ENCODE results near the gene BMAL1.

BMAL1 gene

DNA sequence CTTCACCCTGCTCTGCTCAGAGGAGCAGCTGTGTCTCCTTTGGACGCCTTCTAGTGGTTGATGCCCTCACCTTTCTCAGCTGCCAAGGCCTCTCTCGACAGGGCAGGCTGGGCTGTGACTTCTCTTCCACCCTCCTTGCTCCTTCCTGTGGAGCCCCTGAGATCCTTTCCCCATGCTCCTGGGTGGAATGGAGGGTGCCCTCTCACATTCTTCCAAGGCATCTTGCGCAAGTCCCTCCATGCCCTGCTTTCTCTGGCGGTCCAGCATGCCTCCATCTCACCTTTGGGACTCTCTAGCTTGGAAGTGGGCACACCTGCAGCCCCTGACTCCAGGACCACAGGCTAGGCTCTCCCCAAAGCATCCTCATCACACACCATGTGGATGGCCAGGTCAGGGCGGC, 68.9 kb downstream of the BMAL1 start:
- DNase-seq = no peak

DNA sequence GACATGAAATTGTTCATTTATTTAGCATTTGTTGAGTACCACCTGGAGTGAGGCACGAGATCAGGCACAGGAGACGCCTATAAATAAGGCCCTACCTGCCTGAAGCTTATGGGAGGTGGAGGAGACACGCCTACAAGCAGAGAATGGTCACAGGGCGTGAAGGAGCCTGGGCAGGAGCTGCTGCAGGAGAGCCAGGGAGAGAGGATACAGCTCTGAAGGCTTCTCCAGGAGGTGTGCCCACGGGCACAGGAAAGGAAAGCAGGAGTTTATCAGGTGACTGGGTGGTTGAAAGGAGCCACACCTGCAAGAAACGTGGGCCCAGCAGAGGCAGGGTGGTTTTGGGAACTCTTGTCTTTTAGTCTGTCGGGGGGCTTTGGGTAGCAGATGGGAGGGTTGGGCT, 70.3 kb downstream of the BMAL1 start:
- DNase-seq = no peak

DNA sequence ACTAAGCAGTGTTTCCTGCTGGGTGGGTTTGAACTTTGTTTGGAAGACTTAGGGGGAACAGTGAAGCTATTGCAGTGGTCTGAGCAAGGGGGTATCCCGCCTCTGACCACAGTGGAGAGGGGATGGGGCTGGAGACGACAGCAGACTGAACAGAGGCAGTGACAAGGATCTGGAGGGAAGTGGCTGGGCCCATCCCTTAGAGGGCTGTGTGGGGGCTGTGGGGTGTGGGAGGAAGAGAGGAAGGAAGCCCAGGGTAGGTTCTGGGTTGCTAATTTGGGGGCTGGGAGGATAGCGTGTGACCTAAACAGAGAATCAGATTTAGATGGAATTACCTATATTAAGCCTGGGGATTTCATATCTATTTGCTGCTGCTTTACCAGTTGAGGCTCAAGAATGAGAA, 70.7 kb downstream of the BMAL1 start:
- no peak for DNase-seq

DNA sequence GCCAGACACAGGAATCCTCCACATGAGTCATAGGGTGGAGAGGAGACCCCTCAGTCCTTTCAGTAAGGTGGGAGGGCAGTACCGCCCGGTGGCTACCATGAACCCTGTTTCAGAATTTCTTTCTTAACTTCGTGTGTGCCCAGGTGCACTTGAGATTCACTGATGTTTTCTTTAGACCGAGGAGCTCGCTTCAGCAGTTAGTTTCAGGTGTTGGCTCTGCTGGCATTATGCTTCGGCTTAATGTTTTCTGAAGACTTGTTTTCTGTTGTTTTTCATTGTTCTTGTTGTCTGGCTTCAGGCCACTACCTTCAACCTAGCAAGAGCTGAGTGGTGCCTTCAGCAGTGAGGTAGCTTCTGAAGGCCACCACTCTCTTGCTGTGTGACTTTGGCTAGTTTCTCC, 71.5 kb downstream of the BMAL1 start:
- no peak for DNase-seq

DNA sequence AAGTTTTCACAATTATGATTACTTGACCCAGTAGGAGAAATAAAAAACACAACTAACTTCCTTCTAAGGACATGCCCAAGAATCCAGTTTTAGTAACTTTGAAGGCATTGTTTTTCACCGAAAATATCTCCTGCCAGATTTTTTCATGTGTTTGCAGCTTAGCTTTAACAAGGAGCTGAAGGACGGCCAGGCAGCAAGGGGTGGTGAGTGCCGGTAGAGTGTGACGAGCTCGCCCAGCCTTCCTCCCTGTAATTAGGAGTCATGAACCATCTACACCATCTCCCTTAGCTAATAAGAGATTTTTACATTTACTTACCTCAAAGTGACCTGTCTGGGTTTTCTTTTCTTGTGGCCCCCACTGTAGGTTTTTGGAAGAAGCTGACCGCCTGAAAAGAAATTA, 72.0 kb downstream of the BMAL1 start:
- no peak for DNase-seq

DNA sequence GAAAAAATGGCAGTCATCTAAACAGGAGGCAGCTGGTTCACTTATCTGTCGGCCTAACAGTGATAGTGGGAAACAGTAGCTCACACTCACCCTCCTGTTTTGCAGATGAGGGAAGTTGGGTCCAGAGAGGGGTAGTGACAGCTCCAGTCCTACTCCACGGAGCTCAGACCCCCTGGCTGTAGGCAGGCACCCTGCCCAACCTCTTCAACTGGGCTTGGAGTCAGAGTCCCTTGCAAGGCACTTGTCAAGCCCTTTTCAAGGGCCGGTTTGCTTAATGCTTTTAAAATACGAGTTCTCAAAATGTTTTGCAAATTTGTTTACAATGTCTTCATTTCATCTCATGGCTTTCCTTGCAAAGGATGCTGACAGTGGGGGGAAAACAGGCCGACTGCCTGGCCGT, 75.1 kb downstream of the BMAL1 start:
- no peak for DNase-seq

DNA sequence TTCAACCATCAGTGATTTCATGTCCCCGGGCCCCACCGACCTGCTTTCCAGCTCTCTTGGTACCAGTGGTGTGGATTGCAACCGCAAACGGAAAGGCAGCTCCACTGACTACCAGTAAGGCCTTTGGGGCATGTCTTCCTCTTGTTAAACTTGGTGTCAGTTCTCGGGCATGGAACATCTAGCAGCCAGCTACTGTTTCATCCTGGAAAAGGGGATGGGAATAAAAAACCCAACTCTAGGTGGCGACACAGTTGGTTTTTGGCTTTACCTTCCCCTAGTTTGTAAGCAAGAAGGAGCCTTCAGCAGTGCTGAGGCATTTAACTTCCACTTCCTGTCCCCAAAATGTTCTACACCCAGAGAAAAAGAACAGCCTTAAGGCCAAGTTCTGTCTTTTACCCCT, 76.7 kb downstream of the BMAL1 start:
- DNase-seq = no peak

DNA sequence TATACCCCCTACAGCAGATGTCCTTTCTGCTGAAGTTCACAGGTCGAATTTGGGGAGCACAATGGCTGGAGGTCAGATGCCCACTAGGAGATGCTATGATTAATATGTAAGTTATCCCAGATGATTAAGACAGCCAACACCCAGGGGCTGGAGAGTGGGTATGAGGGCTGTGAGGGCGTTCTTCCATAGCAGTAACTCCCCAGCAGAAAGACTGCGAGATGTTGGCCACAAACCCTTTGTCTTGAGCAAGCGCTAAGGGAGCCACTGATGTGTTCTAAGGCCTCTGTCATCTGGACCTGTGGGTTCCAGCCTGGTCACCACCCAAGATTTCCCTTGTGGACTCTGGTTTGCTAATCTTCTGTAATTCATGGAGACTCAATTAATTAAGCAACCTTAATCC, 77.6 kb downstream of the BMAL1 start:
- no peak for DNase-seq

DNA sequence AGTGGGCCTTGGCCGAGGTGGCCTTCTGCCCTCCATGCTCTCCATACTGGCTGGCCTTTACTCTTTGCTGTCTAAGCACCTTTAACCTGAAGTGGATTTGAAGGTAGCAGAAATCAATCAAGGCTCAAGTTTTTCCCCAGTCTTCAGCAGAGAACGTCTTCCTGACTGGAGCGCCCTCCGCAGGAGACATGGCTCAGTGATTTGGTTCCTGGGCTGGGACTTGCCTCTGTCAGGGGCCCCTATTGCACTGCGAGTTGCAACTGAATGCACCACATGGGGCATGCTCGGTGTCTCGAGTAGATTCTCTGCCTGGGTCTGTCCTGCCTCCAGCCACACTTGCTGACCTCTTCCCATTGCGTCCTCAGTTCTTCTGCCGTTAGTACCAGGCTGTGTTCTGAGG, 79.6 kb downstream of the BMAL1 start:
- DNase-seq = no peak

DNA sequence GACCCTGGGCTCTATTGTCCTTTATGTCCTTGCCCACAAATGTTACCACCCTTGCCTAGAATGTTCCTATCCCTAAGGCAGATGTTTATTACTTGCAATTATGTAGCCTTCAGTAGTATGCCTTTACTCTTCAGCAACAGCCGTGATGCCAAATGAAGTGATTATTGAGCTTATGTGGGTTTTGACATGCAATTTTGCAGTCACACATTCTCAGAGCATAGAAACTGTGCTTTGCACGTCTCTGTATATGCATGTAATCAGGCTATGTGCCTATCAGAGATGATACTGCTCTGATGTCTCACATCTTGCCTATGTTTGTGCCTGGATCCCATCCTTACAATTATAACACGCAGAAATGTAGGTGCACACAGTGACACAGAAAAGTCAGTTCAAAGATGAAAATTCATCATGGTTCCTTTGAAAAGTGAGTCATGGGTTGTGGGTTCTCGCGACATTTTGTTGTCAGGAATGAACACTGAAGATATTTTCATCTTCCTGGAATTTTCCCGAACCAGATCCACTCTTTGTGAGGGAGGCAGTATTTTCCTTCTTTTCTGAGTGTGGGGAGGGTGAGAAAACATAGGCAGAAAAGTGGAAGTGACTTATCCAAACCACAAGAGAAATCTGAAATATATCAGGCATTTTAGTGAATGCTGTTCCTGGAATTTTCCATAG, 81.1 kb downstream of the BMAL1 start:
- no peak for DNase-seq

DNA sequence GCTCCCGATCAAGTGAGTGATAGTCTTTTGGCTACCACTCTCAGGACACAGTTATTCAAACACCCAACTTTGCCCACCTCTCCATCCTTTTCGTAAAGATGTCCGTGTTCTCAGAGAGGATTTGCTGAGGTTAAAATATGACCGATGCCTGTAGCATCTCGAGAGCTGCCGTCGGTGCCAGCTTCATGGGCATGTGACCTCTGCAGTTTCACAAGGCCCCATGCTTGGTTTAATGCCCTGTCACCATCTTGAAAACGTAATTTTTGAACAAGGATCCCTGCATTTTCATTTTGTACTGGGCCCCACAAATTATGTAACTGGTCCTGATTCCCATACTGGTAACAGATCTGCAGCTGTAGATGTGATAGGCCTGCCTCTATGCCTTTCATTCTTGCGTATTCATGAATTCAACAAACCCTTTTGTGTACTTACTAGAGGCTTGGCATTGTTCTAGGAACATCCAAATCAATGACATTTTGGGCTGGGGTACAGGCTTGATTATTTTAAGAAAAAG, 85.1 kb downstream of the BMAL1 start:
- DNase-seq = no peak

DNA sequence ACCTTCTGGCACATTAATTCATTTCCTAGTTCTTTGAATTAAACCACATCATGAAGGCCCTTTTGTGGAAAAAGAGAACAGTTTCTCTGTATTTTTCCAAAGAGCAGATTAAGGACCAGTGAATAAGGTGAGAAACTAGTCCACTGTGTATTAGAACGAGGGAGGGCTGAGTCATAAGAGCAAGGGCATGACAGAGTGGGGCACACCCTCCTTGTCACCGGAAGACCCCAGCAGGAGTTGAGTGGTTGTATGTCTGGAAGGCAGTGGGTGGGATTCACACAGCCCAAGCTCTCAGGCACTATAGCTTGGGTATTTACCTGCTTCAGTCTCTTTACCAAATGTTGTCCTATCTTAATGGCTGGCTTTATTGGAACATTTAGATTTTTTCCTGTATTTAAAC, 86.8 kb downstream of the BMAL1 start:
- no peak for DNase-seq

DNA sequence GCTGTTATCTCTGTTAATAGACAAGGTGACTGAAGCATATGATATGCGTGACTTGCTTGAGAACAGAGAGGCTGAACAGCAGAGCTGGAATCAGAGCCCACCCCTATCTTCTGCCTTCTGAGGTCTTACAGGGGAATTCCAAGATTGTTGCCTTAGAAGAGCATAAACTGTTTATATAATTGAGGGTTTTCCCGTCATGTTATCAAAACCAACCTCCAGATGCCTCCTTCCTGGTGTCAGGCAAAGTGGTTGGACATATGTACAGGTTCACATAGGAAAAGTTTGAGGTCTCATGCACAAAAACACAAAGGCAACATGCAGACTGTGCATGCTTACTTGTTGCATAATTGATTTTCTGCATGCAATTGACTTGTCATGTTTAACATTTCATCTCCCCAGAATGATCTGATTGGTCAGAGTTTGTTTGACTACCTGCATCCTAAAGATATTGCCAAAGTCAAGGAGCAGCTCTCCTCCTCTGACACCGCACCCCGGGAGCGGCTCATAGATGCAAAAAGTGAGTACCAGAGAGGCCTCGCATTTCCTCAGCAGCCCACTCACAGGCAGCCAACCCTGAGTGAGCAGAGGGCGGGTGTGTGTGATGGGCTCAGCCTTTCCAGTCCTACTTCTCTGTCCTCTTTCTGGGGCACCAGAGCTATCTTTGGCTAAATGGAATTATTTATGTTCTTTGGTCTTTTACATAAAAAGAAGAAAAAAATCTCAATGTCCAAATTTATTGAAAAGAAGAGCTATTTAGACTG, 88.9 kb downstream of the BMAL1 start:
- no peak for DNase-seq

DNA sequence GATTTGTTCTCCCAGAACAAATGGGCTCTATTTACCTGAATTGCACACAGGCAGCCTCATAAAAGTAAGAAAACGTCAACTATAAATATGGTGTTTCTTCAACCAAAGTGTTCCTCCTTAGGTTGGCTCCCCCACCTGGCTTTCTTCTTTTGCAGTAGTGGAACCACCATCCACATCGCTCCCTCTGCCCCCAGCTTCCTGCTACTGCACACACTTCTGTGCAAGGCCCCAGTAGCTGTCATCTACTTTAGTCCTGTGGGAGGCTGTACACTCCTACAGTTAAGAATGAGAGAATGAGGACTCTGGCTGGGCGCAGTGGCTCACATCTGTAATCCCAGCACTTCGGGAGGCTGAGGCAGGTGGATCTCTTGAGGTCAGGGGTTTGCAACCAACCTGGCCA, 89.5 kb downstream of the BMAL1 start:
- DNase-seq = no peak

DNA sequence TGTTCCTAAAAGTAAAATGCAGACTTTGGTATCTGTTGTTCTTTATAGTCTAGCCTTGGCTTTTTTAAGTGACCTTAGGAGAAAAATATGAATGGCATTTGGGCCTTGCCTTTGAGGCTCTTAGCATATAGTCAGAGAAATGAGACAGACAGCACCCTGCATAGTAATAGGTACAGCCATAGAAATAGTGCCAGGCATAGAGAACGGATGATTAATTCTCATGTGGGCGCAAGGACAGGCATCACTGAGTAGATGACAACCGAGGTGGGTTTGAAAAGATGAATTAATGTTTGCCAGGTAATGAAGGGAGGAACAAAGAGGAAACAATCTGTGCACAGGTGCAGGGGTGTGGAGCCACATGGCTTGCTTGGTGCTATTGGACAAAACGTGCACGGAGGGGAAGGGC, 90.5 kb downstream of the BMAL1 start:
- DNase-seq = no peak

DNA sequence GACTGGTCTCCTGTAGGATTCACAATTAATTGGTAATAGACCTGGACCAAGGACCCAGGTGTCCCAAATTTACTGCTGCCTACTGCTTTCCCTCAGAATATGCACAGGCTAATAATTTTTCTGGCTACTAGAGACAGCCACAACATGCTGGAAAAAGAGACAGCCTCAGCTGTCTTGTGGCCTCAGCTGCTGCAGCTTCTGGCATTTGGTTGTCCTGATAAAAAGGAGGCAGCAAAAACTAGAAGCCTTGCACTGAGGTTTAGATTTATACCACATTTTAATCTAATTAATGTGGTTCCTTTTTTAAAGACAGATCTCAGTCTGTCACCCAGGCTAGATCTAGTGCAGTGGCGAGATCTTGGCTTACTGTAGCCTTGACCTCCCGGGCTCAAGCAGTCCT, 95.6 kb downstream of the BMAL1 start:
- no peak for DNase-seq

DNA sequence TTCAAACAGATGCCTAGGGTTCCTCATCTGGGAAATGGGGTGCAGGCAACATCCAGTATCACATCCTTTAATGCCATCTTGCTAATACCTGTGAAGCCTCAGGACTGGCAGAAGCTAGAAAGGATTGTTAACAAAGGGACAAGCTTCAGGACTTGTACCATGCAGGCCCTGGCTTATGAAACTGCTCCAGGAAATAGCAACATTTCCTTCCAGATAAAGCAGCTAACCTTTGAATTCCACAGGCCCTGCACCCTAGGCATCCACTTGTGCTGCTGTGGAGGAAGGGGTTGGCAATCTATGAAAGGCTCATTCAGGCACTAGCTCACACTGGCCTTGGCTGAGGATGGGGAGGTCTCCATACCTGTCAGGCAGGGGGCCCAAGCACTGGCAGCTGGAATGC, 98.2 kb downstream of the BMAL1 start:
- DNase-seq = no peak

DNA sequence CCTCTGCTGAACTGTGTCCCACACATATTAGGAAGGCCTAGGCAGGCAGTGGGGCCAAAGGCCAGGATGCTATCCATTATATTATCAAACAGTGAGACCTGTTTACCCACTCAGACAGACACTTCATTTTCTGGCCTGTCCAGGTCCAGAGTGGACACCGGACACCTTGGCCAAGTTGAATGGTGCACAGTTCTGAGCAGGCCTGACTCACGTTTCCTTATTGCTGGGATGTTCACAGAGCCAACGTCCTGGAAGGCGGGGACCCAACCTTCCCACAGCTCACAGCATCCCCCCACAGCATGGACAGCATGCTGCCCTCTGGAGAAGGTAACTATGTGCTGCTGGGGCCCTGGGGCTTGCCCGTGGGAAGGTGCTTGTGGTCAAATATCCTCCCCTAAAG, 98.8 kb downstream of the BMAL1 start:
- DNase-seq = no peak

DNA sequence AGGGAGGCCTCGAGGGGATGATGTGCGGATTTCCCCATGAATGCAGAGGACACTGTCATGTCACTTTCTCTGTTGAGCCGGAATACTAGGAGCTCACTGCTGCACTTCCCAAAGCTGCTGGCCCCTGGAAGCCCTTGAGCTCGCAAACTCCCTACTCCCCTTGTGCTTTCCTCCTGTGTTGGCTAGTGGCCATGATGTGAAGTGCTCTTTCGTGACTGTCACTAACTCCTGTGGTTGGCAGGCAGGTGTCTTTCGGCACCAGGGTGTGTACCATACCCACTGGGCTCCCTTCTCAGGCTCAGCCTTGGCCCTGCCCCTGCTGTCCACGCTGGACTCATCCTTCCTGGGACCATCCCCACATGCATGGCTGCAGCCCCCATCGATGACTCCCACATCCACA, 99.2 kb downstream of the BMAL1 start:
- DNase-seq = peak; percentile 9

DNA sequence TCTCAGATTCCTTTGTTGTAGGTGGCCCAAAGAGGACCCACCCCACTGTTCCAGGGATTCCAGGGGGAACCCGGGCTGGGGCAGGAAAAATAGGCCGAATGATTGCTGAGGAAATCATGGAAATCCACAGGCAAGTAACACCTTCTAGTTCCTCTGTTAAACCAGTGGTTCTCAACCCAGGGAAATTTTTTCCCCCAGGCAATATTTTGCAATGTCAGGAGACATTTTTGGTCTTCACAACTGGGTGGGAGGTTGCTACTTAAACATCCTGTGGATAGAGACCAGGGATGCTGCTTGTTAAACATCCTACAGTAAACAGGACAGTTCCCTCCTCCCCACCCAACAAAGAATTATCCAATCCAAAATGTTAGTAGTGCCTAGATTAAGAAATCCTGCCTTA, 100.7 kb downstream of the BMAL1 start:
- no peak for DNase-seq

DNA sequence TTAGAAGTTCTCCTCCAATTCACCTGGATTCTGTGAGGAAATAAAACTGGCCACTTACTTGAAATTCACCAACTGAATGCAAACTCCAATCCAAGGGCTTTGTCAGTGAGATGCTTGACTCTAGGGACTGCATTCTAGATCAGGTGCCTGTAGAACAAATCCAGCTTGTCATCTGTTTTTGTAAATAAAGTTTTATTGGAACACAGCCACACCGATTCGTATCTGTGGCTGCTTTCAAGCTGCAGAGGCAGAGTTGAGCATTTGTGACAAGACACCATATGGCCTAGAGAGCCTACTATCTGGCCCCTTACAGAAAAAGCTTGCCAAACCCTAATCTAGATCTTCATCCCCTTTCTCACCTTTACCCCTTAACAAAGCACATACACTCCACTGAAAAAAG, 103.1 kb downstream of the BMAL1 start:
- DNase-seq = no peak

DNA sequence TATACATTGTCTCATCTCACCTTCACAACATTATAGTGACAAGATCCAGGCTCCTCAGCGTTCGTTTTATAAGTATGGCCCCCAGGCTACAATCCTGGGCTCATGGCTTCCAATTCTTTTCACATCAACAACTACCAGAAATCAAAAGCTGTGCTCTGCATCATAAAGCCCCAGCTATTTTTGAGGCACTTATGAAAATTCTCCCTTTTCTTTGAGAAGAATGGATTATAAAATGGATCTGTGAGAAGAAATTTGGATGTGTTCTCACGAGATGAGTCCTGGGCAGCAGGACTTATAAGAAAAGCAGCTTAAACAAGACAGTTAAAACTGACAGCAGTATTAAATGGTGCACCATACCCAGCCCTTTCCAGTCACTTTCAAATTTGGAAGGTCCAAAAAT, 105.2 kb downstream of the BMAL1 start:
- no peak for DNase-seq

DNA sequence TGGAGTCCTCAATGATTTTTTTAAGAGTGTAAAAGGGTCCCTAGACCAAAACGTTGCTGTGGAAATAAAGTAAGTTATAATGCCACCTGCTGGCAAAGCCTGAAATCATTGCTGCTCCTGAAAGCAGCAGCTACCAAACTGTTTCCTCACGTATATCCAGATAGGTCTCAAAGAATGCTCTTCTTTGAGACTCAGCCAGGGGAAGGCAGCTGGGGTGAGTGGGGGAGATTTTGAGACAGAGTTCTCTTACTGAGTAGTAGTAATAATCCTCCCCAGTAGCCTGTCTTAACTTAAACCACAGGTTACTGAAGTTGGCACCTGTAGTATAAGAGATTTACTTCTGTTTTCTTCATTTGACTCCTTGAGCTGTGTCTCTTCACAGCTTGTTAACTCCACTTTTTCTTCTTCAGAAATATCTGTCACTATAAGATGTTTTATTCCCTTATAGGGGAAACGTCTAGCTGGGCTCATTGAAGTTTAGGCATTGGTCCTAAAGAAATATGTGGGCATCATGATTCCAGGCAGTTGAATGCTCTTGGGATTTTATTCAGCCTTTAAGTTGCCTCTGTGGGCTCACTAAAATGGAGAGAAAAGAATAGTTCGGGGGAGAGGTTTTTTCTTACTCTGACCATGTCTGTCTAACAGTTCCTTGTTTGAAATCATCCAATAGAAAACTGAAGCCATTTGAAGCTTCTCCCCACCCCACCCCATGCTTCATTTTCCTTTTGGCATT, 107.5 kb downstream of the BMAL1 start:
- no peak for DNase-seq

DNA sequence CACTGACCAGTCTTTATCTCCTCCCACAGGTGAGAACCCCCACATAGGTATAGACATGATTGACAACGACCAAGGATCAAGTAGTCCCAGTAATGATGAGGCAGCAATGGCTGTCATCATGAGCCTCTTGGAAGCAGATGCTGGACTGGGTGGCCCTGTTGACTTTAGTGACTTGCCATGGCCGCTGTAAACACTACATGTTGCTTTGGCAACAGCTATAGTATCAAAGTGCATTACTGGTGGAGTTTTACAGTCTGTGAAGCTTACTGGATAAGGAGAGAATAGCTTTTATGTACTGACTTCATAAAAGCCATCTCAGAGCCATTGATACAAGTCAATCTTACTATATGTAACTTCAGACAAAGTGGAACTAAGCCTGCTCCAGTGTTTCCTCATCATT, 109.0 kb downstream of the BMAL1 start:
- peak; percentile 65 for DNase-seq

Measured in NCI-H510A (cell line).